HG03159 (cell line): ENCODE measurements around the gene PCARE.
"Not testable (repeated sequence)": the region's sequence is repeated elsewhere in the genome, so short reads cannot be mapped to it uniquely, and the experiment has no call there.

Source experiments
- ATAC-seq: cut with Tn5 transposase; IDR thresholded peaks from one replicate; pipeline ENCODE4 v1.9.1; 2021; ENCODE audit warnings: mild to moderate bottlenecking, moderate library complexity; ENCODE audit not compliant: unreplicated experiment

PCARE gene

DNA sequence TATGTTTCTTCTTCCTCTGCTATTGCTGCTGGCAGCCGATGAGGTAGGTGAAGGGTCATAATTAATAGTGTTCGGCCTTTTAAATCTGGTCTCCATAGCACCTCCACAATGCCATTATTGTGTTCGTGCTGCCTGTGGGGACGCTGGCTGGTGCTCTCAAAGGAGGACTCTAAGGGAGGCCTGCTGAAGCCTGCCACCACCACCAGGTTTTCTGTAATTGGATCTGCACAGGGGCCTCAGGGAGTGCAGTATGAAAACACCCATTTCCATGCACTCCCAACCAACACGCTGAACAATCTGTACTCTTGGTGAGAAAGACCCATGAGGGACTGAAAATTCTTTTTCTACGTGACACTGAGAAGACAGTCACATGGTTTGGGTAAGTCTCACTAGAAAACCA lies 23.2 kb upstream of the PCARE start:
- ATAC-seq: no peak

DNA sequence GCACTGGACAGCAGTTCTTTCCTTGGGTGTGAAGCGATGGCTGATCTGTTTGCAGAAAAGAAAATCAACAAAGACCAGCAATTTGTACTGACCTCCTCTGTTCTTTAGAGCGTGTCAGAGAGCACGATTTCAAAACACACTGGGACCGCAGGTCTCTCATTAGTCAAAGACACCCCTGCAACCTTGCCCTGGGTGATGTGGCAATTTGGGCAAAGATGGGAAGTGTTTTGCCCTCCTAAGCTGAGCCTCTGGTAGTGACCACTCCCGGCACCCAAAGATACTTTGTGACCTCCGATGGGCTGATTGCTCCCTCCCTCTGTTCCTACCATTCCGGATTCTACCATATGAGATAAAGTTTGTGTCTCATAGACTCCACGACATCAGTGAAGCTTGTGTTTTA lies 22.6 kb upstream of the PCARE start:
- no peak for ATAC-seq

DNA sequence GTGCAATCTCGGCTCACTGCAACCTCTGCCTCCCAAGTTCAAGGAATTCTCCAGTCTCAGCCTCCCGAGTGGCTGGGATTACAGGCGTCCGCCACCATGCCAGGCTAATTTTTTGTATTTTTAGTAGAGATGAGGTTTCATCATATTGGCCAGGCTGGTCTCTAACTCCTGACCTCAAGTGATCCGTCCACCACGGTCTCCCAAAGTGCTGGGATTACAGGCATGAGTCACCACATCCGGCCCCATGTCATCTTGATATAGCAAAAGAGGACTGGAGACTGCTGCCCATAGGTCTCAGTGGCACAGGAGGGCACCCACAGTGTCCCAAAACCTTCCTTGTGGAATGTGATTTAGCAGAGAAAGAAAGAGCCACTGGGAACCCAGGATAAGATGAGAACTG lies 16.0 kb upstream of the PCARE start:
- ATAC-seq: not testable (repeated sequence)

DNA sequence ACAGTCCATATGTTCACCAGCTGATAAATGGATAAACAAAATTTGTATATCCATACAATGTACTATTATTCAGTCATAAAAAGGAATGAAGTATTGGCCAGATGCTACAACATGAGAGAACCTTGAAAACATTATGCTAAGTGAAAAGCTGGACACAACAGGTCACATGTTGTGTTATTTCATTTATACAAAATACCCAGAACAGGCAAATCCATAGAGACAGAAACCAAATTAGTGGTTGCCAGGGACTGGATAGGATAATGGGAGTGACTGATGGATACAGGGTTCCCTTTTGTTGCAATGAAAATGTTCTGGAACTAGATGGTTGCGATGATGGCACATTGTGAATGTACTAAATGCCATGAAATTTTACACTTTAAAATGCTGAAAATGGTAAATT lies 10.2 kb upstream of the PCARE start:
- ATAC-seq: no peak

DNA sequence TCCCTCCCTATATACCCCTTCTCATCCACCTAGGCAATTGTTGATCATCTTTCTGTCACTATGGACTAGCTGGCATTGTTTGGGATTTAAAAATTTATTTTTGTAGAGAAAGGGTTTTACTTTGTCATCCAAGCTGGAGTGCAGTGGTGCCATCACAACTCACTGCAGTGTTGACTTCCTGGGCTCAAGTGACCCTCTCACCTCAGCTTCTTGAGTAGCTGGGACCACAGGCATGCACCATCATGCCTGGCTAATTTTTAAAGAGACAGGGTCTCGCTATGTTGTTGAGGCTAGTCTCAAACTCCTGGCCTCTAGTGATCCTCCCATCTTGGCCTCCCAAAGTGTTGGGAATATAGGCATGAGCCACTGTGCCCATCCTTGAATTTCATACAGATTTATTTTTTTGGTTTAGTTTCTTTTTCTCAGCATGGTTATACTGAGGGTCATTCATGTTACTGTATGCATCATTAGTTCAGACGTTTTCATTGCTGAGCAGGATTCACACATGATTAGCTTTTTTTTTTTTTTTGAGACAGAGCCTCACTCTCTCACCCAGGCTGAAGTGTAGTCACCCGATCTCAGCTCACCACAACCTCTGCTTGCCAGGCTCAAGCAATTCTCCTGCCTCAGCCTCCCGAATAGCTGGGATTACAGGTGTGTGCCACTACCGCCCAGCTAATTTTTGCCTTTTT lies 8.6 kb upstream of the PCARE start:
- peak; percentile 75 for ATAC-seq

DNA sequence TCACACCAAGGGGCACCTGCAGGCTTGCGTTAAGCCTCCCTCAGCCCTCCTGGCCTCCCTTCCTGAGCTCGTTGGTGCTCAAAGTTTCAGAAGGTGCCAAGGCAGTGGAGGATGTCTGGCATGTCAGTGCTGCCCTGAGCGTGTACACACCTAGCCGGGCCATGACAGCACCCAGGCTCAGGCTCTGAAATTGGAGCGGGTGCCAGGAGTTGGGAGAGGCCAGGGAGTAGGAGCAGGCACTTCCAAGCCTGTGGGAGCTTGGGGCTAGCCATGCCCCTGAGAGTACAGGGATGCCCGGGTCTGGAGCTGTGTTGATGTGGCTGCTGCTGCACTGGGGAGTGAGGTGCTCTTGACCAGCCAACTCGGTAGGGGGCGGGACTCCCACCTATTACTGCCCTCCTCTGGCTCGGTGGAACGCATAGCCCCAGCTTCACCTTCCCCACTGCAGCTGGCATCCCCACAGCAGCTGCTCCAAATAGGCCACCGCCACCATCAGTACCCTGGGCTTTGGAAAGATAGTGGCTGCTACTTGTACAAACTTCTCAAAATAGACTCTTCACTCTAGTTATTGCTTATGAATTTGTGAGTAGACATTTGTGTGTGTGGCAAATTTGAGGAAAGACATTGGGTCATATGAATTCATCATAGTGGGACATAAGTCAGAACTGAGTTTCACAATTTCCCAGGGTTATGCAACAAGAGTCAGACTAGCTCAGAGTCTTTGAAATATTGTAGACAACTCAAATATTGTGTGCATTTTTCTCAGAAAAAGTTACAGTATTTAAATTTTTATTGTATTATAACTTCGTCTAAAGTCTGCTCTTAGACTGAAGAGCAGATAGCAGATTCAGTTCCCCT lies 6.8 kb upstream of the PCARE start:
- ATAC-seq: no peak

DNA sequence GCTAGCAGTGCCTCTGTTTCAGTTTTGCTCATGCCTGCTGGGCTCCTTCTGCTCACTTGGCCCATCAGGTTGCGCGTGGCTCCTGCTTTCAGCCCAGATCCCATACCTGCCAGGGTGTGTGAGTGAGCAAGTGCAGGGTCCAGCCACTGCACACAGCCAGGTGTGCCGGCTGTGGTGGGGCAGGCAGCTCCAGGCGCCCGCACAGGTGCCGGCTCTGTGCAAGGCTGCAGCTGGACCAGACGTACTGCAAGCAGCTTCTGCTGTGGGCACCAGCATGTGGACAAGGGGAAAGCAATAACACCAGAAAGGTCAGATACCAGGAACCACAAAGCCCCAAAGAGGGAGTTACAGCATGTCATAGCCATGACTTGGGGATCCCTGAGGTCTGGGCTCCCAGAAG lies 5.6 kb upstream of the PCARE start:
- ATAC-seq: no peak

DNA sequence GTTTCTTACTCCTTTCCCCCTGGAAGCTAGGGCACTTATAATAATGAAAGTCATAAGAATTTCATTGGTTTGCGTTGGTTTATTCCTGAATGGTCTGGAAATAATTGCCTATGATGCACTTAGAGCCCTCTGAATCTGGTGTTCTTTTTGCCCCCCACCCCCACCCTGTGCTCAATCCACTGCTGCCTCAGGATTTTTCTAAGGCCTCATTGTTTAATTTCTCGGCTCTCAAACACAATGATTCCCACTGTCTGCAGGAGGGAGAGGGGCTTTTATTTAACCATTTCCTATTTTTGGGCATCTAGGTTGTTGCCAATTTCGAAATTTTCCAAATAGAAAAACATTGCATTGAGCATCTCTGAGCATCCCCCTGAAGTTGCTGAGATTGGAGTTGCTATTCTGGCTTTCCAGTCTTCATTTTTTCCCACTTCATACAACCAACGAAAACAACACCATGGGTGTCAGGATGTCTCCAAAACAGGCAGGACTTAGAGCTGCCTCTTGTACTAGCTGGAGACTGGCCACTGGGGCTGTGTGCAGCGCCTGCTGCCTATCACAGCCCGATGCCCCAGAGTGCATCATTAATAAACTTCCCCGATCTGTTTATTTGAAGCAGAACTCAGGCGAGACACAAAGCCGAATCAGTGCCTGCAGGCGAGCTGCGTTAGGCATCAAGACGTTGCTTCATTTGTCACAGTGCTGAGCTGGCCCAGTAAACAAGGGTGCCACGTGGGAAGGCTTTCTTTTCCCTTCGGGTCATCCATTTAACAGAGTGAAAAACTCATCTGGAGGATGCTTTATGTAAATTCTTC lies 1.8 kb upstream of the PCARE start:
- no peak for ATAC-seq

DNA sequence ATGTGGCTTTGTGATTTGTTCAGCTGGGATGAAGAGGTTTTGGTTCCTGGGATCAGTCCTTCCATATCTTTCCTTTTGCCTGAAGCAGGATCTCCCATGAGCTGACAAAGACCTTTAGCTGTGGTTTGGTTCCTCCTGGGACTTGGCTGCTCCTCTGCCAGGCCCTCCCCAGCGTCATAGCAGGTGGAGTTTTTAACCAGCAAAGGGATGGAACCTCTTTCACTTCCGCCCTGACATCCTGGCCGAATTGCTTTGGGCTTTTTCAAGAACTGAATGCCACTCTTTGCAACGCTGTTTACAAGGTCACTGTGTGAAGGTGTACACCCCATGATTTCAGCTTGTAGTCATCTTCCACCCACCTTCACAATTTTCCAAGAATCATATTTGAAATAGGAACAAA lies 390 bp downstream of the PCARE start:
- no peak for ATAC-seq

DNA sequence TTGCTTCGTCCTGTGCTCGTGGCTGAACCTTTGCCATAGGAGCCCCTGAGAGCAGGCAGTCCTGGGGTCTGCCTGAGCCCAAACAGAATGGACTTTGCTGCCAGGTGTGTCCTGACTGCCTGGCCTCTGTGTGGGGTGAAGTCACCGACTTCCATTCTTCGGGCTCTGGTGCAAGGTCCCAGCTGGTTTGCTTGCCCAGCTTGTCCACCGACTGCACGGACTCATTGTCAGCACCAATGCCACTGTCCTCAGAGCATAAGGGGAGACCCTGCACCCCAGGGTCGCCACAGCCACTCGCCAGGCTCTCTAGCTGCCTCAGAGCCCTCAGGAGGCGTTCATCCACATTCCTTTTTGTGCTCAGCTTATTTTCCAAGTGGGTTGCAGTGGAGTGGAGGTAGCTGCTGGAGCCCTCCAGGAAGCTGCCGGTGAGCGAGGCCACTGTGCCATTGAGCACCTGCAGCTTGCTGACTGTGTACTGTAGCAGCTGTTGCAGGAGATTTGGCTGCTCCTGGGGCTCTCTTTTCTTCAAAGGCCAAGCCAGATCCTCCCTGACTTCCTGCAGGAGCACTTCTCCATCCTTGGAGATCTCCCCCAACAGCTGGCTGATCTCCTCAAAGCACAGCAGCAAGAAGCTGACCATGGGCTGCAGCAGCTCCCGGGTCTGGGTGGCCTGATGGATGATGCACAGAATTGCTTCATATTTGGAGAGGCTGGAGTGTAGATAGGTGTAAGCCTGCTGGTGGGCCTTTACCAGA lies 1.2 kb downstream of the PCARE start:
- no peak for ATAC-seq

DNA sequence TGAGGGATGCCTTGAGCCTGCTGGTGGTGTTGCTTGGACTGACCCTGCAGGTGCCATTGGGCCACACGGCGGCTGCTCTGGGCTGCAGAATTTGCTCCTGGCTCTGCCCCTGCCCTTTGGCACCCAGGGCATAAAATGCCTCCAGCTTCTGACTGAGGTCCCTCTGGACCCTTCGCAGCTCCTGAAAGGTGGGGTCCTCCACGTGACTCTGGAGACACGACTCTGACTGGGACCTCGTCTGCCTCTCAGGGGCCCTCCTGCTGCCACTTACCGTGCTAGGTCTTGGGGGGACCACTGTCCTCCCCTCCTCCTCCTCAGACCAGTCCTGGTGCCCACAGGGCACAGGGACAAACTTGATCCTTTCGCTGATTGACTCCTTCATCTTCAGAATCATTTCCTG lies 2.1 kb downstream of the PCARE start:
- ATAC-seq: no peak

DNA sequence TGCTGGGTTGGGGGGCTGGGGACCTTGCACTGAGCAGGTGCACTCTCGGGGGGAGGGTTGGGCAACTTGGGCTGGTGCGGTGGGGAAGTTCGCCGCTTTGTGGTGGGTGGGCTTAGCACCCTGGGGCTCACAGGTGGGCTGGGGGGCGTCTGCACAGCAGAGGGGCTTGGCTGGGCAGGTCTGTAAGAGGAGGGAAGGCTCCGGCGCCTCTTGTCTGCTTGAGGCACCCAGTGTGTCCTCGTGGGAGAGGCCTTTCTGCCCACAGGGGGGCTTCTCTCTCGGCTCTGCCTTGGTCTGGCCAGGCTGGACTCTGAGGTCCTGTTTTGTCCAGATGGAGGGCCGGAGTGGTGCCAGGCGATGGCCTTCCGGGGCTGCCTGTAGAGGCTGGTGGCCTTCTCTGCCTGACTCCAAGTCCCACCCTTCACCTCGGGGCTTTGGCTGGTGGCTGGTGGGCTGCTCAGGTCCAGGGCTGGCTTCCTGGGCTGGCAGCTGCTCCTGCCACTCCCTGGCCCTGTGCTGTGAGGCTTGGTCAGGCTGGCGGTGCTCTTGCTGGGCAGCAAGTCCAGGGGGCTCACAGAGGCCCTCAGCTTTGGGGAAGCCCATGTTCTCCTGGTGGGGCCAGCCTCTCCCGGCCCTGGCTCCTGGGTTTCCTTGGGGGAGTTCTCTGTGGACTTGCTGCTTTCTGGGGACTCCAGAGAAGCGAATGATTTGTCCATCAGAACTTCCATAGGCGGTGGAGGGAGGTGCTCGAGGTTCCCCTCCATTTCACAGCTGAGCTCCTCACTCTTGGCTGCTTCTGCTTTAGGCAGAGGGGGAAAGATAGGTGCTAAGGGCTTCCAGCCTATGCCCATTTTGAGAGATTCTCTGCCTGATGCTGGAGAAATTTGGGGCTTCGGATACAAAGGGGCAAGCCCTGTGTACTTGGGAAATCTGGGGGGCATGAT lies 3.0 kb downstream of the PCARE start:
- no peak for ATAC-seq

DNA sequence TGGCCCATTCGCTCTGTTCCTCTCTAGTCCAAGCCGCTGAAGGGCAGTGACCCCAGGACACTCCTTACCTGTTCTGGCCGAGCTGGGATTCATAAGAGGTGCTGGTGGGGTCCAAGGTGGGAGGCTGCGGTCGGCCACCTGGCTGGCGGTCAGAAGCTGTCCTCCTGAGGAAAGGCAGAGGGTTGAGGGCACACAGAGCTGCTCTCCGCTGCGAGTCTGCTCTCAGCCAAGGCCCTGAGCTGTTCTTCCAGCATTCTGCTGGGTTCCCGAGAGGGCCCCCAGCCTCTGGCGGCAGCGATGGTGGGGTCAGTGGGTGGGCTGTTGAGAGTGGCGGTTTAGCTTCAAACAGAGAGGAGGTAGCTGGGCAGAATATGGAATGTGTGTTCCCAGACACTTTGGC lies 3.8 kb downstream of the PCARE start:
- ATAC-seq: no peak

DNA sequence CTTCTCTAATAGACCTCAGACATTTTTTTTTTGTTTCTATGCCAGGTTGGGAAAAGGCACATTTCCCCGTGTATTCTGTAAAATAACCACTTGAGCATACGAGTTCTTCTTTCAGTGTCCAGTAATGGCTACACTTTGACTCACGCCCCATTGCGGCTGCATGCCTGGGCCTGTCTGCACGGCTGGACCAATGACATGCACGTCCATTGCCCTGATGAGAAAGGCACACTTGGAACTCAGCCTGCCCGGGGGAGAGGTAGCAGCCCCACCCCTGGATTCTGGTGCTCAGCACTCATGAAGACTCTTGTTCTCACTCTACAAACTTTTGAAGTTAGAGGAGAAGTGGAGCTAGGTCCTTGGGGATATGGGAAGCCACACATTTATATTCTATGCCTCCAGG lies 5.8 kb downstream of the PCARE start:
- ATAC-seq: no peak

DNA sequence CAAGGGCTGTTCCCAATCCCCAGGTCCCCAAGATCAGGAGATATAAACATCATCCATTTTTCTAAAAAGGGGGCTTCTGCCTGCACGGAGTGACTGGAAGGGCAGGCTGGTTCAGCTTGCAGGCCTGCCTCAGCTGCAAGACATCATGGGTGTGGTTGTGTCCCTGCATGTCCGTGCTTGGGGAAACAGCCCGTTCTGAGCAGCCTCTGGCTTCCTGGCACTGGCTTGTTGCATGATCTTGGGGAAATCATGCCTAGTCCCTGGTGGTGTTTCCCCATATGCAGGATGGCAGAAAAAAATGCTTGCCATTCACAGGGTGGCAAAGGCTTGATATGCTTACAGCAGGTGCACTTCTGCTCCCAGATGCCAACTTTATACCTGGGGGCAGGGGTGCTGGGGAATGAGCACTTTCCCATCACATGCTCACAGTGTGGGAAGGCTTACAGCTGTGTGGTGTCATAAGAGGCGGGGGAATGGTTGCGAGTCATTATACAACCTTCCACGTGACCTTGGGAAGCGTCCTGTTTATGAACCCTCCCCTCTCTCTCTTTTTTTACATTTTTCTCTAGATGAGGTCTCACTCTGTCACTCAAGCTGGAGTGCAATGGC lies 7.2 kb downstream of the PCARE start:
- ATAC-seq: no peak

DNA sequence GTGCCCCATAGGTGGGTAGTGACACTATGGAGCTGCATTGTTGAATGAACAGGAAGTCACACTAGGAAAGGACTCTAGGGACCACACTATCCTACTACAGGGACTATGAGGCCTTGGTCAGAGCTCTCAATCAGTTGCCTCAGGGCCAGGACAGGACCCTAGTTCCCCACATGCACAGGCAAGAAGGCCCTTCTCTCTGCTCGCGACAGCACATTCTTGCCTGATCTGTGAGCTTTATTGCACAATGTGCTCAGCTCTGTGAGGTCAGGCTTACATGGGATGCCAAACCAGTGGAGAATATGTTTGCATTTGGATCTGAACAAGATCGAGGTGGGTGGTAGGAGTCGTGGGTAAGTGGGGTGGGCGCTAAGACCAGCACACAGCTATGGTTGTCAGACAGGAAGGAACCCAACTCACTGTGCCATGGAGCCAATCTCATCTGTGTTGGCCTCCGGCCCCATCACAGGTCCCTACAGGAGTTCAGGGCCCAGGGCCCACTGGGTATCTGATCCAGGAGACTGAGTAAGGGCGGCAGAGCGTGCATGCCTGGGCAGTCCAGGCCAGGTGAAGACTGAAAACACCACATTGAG lies 8.0 kb downstream of the PCARE start:
- ATAC-seq: no peak

DNA sequence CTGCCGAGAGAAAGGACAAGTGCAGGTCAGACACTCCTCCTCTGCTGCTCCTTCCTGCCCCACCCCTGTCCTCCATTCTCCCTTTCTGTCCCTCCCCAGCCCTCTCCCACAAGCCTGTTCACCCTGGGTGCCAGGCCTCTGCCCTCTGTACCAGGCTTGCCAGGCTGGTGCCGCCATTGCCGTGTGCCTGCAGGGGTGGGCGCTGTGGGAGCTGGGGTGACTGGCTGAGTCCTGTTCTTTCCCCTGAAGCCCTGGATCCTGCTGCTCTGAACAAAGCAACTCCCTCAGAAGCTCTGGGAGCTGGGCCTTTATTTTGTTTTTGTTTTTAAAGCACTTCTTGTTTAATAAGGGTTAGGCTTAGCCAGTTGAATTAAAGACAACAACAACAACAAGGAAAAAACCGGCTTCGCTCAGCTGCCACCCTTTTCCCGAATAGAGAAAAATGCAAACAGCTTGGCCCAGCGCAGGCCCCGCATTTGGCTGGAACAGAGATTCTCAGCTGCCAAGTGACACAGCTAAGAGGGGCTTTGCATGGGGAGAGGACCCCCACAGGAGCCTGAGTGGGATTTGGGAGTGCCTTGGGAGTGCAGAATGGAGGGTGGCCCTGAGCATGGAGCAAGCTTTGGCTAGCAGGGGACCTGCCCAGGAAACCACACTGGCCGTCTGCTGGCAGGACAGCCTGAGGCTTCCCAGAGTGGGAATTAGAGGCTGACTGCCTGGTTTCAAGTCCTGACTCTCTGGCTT lies 9.1 kb downstream of the PCARE start:
- no peak for ATAC-seq

DNA sequence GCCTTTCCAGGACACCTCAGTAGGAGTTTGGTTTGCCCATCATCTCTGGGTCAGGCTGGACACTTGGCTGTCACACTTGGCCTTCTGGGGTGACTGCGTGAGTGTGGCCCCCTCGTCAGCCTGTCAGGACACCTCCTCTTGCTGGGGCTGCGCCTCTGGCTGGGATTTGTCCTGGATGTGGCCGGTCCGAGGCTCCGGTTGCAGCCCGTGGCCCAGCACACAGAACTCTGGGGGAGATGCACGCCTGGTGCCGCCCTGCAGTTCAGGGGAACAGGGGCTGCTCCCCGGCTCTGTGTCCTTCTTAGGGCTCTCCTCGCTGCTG lies 9.6 kb downstream of the PCARE start:
- no peak for ATAC-seq

DNA sequence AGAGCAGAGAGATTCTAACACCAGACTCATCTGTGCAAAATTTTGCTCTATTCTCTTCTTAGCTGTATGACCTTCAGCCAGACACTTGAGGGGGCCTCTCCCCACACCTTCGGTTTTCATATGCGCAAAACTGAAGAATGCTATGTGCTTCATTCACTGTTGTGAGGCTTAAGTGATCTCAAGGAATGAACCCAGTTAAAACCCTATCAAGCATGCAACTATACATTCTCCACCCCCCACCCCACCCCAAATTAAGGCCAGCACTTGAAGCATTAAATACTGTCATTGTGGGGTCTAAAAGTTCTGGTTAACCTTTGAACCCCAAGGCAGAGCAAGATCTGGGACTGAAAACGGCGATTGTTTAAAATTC lies 10.0 kb downstream of the PCARE start:
- no peak for ATAC-seq
